ENCODE data around the gene DYNC1LI1. TPM values are rescaled to one million over a fixed set of nuclear protein-coding genes. Genes with fewer than 3 reads are reported as not detected.

Gene DYNC1LI1
- total RNA-seq (2014; rRNA removed; shearing (Covaris generic)): 49.1 and 54.9 TPM in 2 replicates
- polyA plus RNA-seq (2015; cell fraction: cytosol; rRNA removed): 52.5 and 53.3 TPM in 2 replicates
- polyA plus RNA-seq (2015; cell fraction: nucleus; rRNA removed): 67.6 and 74.4 TPM in 2 replicates

DNA sequence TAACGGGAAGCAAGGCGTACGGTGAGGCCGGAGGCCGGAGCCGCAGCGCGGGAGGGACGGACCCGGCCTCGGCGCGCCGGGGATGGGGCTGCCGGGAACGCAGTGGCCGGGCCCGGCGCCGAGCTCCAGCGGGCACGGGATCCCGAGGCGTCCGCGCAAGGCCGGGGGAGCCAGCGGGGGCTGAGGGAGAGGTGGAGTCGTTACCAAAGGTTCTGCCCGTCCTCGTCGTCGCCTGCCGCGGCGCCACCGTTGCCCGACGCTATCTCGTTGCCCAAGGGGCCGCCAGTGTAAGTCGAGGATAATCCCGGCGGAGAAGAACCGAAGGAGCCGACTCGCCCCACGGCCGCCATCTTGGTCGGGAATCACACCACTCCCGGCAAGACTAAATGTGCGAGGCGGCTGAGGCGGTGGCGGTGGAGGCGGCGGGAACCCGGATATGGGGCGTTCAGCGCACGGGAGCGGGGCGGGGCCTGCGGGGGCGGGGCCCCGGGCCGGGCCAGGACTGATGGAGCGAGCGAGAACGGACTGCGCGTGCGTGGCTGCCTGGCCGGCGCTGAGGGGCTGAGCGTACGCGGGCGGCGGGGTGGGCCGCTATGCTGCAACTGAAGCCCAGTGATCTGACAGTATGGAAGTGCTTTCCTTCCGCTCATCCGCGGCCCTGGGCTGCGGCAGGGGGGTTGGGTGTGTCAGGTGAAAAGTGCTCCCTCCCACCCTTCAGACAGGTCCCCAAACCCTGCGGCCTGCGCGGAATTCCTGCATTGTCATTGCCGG, at the start of gene DYNC1LI1:
Gene DYNC1LI1 (minus strand): TSS at position 438 of the 771 bp plus-strand sequence. CDS start 88 bp downstream, at position 350.
- peak; percentile 82 for DNase-seq (ENCODE audit: low read depth)

DNA sequence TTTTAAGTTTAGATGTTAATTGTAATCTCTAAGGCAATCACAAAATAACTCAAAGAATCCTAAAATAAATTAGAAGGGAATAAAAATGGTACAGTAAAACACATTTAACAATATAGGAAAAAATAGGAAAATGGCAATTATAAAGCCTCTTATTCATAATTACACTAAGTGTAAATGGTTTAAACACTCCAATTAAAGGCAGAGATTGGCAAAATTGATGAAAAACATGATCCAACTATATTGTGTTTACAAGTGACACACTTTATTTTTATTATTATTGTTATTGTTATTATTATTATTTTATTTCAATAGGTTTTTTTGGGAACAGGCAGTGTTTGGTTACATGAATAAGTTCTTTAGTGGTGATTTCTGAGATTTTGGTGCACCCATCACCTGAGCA, 48.7 kb upstream of the DYNC1LI1 start:
- no peak for DNase-seq (ENCODE audit: low read depth)

DNA sequence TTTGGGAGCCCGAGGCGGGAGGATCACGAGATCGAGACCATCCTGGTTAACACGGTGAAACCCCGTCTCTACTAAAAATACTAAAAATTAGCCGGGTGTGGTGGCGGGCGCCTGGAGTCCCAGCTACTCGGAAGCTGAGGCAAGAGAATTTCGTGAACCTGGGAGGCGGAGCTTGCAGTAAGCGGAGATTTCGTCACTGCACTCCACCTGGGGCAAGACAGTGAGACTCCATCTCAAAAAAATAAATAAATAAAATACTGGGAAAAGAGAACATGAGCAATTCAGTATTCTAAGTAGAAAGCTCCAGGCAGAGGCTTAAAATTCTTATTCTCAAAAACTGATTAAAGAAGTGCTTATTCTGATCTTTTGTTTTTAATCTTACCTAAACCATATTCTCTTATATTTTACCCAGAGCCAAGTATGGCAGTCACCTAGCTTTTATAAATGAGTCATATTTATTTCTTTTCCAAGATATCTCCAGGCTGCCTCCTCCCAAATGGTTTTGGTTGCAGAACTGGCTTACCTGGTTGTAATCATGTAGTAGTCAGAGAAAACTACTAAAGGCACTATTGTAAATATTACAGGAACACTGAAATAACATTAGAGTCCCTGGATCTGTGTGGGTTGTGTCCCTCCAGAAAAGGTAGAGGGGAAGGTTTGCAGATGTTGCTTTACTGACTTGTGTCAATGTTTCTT, 45.8 kb upstream of the DYNC1LI1 start:
- no peak for DNase-seq (ENCODE audit: low read depth)

DNA sequence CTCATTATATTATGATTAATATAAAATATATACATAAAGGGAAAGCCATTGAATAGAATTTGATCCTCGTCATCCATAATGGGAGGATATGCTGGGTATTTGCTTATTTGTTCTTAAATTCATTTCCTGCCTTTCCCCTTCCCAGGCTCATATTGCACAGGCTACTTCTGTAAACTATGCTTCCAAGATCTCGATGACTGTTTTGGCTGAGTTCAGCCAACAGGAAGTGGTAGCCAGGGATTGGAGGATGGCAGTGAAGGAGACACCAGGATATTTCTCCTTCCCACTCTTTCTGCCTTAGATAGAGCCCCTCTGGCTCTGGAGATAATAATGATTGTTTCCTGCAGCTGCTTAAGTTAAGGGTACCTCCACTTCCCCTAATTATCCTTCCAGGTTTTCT, 44.3 kb upstream of the DYNC1LI1 start:
- DNase-seq (ENCODE audit: low read depth): peak; percentile 73

DNA sequence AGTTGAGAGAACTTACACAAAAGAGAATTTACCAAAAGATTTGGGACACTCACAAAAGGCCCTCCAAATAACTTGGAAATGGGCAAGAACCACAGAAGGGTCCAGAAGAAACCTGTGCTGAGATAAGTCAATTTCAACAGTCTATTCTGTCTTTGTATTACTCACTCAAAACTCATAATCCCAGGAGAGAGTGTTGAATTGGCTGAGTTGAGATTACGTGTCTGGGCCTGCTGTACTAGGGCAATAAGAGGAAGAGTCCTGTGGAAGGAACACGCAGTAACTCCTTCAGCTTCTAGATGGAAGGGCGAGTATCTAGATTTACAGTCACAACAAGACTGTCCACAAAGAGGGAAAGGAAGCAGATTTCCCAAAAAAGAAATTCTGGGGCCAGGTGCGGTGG, 42.5 kb upstream of the DYNC1LI1 start:
- no peak for DNase-seq (ENCODE audit: low read depth)

DNA sequence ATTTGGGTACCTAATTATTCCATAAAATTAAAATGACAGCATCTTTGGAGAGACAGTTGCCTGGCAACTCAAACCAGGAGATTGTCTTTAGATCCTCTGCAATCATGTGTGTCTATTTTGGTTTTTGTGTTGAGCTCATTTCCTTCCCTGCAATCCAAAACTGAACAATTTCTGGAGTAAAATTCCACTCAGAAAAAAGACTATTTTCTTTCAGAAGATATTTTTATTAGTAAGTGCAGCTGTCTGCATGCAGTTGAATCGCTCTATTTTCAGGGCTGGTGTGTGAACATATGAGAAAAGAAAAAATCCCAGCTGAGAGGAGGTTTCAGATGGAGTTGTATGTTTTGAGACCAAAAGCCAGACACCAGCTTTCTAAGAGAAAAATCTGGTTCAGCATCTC, 41.9 kb upstream of the DYNC1LI1 start:
- no peak for DNase-seq (ENCODE audit: low read depth)

DNA sequence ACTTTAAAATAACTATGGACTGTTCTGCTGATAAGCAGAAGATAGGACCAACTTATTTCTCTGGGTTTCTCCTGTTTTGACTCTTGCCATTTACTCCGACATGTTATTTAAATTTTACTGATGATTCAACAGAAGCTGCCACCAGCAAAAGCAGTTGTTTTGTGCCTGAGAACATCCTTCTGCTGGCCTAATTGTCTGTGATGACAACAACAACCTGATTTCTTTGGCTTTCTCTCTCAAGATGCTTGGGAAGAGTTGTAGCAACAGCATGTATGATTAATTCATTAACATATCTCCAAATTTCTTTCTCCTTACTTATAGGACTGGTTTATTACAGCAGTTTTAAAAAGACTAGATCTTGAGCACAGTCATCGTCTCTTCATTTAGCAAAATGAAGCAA, 36.9 kb upstream of the DYNC1LI1 start:
- no peak for DNase-seq (ENCODE audit: low read depth)

DNA sequence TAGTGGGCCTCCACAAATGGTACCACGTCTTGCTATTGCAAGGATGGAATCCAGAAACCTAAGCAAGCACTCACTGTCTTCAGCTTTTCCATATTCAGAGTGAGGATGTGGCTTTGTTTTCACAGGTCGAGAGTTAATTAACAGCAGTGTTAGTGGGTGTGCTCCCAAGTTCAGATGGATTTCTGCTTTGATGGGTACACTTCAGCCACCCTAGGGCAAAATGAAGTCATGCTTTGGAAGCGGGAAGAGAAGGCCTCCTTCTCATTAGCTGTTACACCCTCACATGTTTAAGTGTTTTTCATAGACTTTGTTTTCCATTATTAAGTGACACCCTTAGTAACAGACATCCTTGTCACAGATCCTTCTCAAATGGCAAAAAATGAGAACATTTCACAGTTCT, 36.3 kb upstream of the DYNC1LI1 start:
- DNase-seq (ENCODE audit: low read depth): no peak

DNA sequence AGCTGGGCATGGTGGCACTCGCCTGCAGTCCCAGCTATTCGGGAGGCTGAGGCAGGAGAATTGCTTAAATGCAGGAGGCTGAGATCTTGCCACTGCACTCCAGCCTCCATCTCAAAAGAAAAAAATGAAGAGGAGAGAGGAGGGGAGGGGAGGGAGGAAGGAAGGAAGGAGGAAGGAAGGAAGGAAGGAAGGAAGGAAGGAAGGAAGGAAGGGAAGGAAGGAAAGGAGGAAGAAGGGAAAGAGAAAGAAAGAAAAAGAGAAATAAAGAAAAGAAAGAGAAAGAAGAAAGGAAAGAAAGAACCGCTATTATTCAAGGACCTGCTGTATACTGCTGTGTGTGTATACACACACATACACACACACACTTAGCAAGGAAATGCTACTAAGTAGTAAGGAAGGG, 35.6 kb upstream of the DYNC1LI1 start:
- no peak for DNase-seq (ENCODE audit: low read depth)

DNA sequence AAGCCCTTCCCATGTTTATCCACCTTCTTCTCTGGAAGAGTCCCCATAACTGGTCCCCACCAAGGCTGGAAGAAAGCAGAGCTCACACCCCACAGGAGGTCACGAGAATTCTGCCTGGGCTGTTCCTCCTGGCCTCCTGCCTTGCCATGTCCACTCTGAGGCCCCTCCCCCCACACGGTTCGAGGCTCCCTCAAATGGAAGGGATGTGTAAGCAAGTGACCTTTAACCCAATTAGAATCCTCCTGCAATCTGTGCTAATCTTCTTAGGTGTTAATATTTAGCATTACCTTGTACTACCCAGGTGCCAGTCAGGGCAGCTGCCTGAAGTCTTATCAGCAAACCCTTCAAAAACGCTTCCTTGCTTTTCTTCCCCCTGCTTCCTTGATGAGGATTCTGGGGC, 32.4 kb upstream of the DYNC1LI1 start:
- no peak for DNase-seq (ENCODE audit: low read depth)

DNA sequence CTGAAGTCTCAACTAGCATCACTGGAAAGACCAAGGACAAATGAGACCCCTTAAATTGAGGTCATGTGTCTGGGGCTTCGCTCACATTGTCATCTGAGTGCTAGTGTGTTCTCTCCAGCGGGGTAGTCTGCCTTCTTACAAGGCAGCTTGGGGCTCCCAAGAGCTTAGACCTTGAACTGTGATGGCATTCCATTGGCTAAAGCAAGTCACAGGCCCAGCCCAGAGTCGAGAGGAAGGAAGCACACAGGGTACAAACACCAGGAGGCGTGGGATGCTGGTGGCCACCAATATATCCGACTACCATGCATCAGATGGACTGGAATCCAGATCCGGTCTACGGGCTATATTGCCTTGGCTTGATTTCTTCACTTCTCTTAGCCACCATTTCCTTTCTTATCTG, 31.5 kb upstream of the DYNC1LI1 start:
- no peak for DNase-seq (ENCODE audit: low read depth)

DNA sequence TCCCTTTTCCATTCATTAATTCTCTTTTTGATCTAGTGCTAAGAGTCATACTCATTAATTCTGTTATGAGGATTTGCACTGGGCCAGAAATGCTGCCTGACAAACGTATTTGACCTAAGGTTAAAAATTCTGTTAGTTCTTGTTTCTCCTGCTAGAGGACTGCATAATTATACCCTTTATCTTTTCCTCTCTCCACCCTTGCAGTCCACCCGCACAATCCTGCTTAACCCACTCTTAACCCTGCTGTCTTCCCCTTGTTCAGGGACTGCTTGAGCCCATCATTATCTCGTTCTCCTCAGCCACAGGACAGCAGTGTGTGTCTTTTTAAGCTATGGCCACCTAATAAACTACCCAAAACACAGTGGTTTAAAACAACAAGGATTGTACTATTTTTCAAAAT, 31.1 kb upstream of the DYNC1LI1 start:
- DNase-seq (ENCODE audit: low read depth): no peak

DNA sequence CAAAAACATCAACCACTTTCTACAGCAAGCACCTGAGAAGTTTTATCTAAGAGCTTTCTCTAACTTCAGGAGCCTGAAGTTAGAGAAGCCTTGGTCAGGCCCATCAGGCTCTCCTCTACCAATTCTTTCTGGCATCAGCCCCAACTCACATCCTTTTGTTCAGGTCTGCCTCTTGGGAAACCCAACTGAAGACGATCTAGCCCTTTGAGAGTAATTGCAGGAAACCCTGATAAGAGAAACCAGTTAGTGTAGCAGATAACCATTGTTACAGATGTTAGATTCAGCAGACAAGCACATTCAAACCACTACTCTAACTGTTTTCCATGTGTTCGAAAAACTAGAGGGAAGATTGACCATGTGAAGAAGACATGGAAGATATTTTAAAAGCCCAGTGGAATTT, 27.0 kb upstream of the DYNC1LI1 start:
- DNase-seq (ENCODE audit: low read depth): no peak

DNA sequence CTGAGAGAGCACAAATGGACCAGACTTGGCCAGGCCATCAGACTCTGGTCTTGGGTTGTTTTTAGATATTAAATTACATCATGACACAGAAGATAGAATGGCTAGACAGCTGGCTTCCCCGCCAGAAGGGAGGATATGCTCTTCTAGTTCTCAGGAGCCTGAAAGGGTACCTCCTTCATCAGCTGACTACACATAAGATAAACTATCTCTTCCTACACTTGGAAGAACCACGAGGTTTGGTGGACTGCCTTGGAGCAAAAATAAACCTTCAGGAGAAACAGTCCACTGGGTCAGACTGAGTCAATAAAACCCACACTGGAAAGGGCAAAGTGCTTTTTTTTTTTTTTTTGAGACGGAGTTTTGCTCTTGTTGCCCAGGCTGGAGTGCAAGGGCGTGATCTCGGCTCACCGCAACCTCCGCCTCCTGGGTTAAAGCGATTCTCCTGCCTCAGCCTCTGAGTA, 26.3 kb upstream of the DYNC1LI1 start:
- no peak for DNase-seq (ENCODE audit: low read depth)

DNA sequence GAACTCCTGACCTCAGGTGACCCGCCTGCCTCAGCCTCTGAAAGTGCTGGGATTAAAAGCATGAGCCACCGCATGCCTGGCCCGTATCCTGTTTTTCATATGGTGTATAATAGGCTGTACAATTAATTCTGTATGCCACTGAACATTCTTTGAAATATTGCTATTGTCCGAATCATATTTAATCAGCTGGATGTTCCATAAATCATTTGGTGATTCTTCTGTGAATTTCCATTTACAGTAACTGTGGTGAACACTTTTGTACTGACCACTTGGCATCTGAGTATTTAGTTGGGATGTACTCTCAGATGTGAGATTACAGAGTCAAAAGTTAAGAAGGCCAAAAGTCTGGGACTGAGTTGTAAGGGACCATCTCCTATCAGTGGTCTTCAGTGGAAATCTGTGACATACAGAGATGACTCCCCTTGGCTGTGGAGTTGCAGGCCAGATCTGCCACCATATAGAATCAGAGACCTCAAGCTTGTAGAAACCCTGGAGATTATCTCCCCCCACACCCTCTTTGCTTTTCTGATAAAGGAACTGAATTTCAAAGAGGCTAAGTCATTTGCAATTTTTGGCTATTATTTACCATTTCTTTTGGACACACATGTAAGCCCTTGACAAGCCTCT, 25.7 kb upstream of the DYNC1LI1 start:
- no peak for DNase-seq (ENCODE audit: low read depth)

DNA sequence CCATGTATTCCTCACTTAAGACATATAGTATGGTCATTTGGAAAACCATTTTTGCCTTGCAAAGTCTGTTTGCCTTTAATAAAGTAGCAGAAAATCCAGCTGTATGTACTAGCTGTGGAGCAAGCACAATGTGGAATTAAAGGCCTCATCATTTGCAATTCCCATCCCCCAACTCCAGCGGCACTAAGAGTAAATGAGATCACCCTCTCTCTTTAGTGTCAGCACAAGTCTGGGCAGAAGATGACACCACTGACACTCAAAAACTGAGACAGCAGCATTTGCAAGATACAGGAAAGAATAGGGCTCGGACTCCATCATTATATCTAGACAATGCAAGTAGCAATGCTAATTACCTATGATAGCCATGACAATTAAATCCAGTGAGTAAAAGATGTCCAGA, 24.7 kb upstream of the DYNC1LI1 start:
- no peak for DNase-seq (ENCODE audit: low read depth)

DNA sequence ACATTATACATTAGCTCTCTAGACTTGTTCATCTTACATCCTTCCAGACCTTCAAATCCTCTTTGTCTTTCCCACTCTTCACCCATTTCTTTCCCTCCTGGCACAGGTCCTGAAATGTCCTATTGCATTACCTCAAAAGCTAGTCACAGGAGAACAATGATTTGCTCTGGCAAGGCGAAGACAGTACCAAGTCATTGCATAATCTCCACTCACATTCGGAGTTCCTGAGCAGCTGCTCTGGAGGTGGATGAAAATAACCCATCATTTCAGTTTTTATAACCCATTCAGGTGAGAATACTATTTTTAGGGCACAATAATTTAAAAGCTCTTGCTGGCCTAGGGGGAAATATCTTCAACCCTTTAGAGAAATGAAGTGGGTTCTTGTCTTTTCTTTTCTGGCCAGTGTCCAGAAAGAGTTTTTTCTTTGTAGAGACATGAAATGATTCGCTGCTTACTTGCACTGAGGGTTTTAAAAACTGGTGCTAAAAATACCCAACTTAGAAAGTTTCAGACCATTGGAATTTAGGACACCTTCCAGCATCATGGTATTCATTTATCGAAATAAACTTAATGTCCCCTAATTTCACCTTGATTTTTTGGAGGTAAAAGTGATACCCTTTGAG, 23.4 kb upstream of the DYNC1LI1 start:
- no peak for DNase-seq (ENCODE audit: low read depth)

DNA sequence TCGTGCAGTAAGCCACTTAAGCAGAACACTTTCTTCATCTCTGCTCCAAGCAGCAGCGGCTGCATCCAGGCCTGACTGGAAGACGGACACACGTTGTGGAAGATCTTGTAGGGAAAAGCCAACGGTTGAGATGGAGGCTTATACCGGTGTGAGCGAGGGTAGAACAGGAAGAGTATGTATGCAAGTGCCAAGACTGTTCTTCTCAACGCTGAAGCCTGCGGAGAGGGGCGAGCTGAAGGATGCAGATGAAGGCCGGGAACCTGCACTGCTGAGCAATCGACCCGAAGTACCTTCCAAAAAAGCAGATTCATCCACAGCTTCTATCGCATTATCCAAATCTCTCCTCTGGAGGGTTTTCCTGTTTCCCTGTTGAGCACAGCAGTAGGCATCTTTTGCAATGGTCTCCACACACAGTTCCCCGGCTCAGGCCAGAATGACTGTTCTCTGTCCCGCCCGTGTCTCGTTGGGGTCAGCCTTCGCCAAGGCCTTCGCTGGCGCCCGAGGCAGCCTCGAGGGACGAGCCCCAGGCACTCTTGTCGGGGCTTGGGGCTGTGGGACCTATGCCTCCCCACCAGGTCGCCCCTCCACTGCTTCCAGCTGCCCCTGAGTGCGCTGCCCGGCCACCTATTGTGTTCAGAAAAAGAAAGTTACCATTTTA, 22.2 kb upstream of the DYNC1LI1 start:
- DNase-seq (ENCODE audit: low read depth): no peak

DNA sequence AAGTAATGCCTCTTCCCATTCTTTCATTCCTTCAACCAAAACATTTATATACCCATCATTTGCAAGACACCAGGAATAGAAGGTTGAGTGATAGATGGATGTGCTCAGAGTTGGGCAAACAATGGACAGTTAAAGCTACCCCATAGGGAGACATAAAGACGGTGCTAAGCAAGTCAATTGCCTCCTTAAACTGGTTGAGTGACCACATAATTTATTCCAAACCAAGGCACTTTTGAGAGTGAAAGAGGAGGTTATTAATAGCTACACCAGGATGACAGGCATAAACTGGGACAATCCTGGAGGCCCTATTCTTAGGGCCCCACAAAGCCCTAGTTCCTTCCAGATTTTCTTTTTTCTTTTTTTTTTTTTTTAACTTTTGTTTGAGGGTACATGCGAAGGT, 21.4 kb upstream of the DYNC1LI1 start:
- DNase-seq (ENCODE audit: low read depth): no peak

DNA sequence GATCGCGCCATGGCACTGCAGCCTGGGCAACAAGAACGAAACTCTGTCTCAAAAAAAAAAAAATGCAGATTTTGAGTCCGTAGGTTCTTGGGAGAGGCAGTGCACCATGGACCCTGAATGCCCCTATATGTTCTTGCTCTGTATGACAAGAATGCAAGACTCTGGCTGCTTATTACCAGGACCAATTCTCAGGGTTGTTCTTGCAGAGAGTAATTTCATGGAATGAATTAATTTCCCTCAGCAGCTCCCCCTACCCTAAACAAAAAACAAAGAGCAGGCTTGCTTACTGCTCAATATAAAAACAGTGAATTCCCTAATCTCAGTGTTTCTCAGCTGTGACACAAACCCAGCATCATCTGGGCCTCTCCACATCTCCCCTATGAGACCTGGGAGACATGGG, 20.5 kb upstream of the DYNC1LI1 start:
- no peak for DNase-seq (ENCODE audit: low read depth)

DNA sequence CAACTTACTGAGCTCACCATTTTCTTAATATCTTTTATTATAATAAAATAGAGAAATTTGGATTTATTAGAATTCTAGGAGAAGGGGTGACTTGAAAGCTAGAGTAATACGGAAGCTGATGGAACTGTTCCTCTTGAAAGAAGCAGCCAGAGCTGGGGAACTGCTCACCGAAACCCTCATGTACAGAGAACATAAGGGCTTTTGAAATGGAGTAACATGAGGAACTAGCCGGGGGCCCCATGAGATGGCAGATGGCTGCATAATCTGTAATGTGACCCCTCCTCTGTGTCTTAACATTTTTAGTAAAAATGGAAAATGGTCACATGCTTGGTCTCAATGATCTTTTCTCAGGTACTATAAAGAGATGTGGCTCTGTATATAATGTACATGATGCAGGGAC, 15.7 kb upstream of the DYNC1LI1 start:
- DNase-seq (ENCODE audit: low read depth): no peak
